ENCODE data around the gene RGS10.

DNA sequence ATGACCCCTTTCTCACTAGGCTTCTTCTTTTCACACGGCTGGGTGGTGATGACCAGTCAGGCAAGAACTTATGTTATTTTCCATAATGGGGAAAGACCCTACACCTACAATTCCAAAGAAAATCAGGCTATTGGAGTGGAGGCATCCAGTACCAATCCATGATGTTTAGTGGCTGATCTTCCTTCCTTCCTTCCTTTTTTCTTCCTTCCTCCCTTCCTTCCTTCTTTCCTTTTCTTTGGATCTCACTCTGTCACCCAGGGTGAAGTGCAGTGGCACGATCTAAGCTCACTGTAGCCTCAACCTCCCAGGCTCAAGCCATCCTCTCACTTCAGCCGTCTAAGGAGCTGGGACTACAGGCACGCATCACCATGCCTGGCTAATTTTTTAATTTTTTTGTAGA, 2.5 kb downstream of the RGS10 start:
- TF ChIP-seq, protein P1, sequence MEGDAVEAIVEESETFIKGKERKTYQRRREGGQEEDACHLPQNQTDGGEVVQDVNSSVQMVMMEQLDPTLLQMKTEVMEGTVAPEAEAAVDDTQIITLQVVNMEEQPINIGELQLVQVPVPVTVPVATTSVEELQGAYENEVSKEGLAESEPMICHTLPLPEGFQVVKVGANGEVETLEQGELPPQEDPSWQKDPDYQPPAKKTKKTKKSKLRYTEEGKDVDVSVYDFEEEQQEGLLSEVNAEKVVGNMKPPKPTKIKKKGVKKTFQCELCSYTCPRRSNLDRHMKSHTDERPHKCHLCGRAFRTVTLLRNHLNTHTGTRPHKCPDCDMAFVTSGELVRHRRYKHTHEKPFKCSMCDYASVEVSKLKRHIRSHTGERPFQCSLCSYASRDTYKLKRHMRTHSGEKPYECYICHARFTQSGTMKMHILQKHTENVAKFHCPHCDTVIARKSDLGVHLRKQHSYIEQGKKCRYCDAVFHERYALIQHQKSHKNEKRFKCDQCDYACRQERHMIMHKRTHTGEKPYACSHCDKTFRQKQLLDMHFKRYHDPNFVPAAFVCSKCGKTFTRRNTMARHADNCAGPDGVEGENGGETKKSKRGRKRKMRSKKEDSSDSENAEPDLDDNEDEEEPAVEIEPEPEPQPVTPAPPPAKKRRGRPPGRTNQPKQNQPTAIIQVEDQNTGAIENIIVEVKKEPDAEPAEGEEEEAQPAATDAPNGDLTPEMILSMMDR (IDR thresholded peaks at IDR 0.05; ENCODE audit: insufficient read depth, low read length, poor library complexity, severe bottlenecking), result no peak
- no peak for TF ChIP-seq EZH2phosphoT487 (conservative IDR thresholded peaks at IDR 0.05; ENCODE audit: low read length)
